NT2/D1 (cell line): ENCODE data around the gene CRADD.

Experiments used
- YY1 ChIP-seq: IDR thresholded peaks from 2 replicates; pipeline ENCODE4 v1.6.1; 2011; ENCODE audit not compliant: insufficient read length, insufficient read depth
- ZNF274 ChIP-seq: IDR thresholded peaks from 2 replicates; pipeline ENCODE4 v1.6.1; 2011; ENCODE audit warnings: mild to moderate bottlenecking, low read depth, low read length

- TF ChIP-seq YY1, result no peak
- TF ChIP-seq ZNF274, result no peak
Observed at GRCh38 chr12:93825501-93825888, 148.3 kb downstream of the CRADD start.
